ENCODE results near the gene PHC2. TPM values are rescaled to one million over a fixed set of nuclear protein-coding genes. Genes with fewer than 3 reads are reported as not detected.

The PHC2 gene
- total RNA-seq, 2 donors from 2014 or later: 60.6 to 74.8 TPM

GRCh38 chr1:33275195-33275594 lies 155.7 kb downstream of the PHC2 start:
- intact Hi-C loops (cut with DNase I): no loop called here
- H3K27ac ChIP-seq: no peak overlapping the region
- H3K4me3 ChIP-seq: no peak overlapping the region
- no peaks in the 10 kb centered on the region for H3K4me1 ChIP-seq
- TF ChIP-seq CTCF (IDR thresholded peaks at IDR 0.05): no peak
- no peaks in the 10 kb centered on the region for H3K9me3 ChIP-seq
- no peaks in the 10 kb centered on the region for H3K27me3 ChIP-seq
- no peaks in the 10 kb centered on the region for H3K36me3 ChIP-seq
- no peak overlapping the region for H3K9ac ChIP-seq (ENCODE audit: low read depth in 2 of 2, low read length in 2 of 2)
- no peak for DNase-seq

- no peaks in the 10 kb centered on the region for H3K27me3 ChIP-seq
- DNase-seq: no peak
- no peaks in the 10 kb centered on the region for H3K9me3 ChIP-seq
- intact Hi-C loops (cut with DNase I): no loop called here
- no peak overlapping the region for H3K9ac ChIP-seq (ENCODE audit: low read depth in 2 of 2, low read length in 2 of 2)
- no peaks in the 10 kb centered on the region for H3K36me3 ChIP-seq
- no peak overlapping the region for H3K4me3 ChIP-seq
- TF ChIP-seq CTCF (IDR thresholded peaks at IDR 0.05): no peak
- no peaks in the 10 kb centered on the region for H3K4me1 ChIP-seq
- no peak overlapping the region for H3K27ac ChIP-seq
These were observed 156.4 kb downstream of the PHC2 start for GRCh38 chr1:33274446-33274845.

GRCh38 chr1:33273961-33274371 lies 156.9 kb downstream of the PHC2 start:
- H3K36me3 ChIP-seq: no peaks in the 10 kb centered on the region
- intact Hi-C loops (cut with DNase I): no loop called here
- no peak for DNase-seq

More at GRCh38 chr1:33273961-33274371, 156.9 kb downstream of the PHC2 start:
- Histone ChIP-seq H3K4me3 (no peak overlapping the region), H3K27ac (no peak overlapping the region), H3K9ac (ENCODE audit: low read depth in 2 of 2, low read length in 2 of 2) (no peak overlapping the region), H3K27me3 (no peaks in the 10 kb centered on the region), H3K9me3 (no peaks in the 10 kb centered on the region), H3K4me1 (no peaks in the 10 kb centered on the region)
- no peak for TF ChIP-seq CTCF (IDR thresholded peaks at IDR 0.05)

Small RNAs within 50 kb of the gene (microRNA-seq; reads per million reads assigned to microRNA genes)
- gene MIR3605: 66.7 reads per million, percentile 48 among the genes with 10 or more reads in this experiment

Other genes starting within 250 kb of the PHC2 start
- 1 to 10 TPM; 4.9 to 6.2 TPM for gene TRIM62, start 249.1 kb downstream of the PHC2 start, total RNA-seq
- 1 to 10 TPM; 8.9 to 9.8 TPM for gene ZNF362, start 174.6 kb downstream of the PHC2 start, total RNA-seq
- gene A3GALT2, start 110.0 kb downstream of the PHC2 start, total RNA-seq: not detected
- gene ZSCAN20, start 41.5 kb upstream of the PHC2 start, total RNA-seq: 1 to 10 TPM; 5.0 to 5.4 TPM

Data from colonic mucosa (tissue), 4 donors.